AG04449 (cell line): ENCODE measurements around the gene SHISA9.

Experiments
- CTCF ChIA-PET: fragments of 350-600 bp; formaldehyde crosslinking; extraction: SDS; loops from one replicate; lab custom pipeline; 2021; ENCODE audit warnings: antibody characterized with exemption; lab: Yijun Ruan, JAX
- POLR2A ChIA-PET: fragments of 400-600, 350-600 bp; formaldehyde crosslinking; extraction: SDS; loops from one replicate; lab custom pipeline; 2020; ENCODE audit warnings: antibody characterized with exemption, inconsistent platforms; lab: Yijun Ruan, JAX
- DNase-seq: peaks from one replicate; pipeline ENCODE4 v3.0.0-alpha.2; 2010; ENCODE audit warnings: low read depth, low spot score
- H3K4me3 ChIP-seq: 2 replicates; pipeline ENCODE4 v1.5.1; 2011; ENCODE audit warnings: low read depth, mild to moderate bottlenecking, control low read depth, low read length
- CTCF ChIP-seq: IDR thresholded peaks from one replicate; pipeline ENCODE4 v1.5.1; 2011; ENCODE audit warnings: mild to moderate bottlenecking, moderate library complexity, low read length, control low read depth, inconsistent platforms; ENCODE audit not compliant: insufficient read depth; ENCODE audit errors: missing control alignments

The SHISA9 gene

GRCh38 chr16:13062219-13062618 lies 160.8 kb downstream of the SHISA9 start:
- ChIA-PET POLR2A (no interaction called here), CTCF (no interaction called here)
- no peak for DNase-seq
- H3K4me3 ChIP-seq: no peak overlapping the region
- TF ChIP-seq CTCF: no peak

- ChIA-PET CTCF (no interaction called here), POLR2A (no interaction called here)
- H3K4me3 ChIP-seq: no peak overlapping the region
- DNase-seq: no peak
- no peak for TF ChIP-seq CTCF
Observed at GRCh38 chr16:13063457-13063856, 162.1 kb downstream of the SHISA9 start.

- DNase-seq: no peak
- POLR2A ChIA-PET: no interaction called here
- H3K4me3 ChIP-seq: no peak overlapping the region
- CTCF ChIA-PET: no interaction called here
- TF ChIP-seq CTCF: no peak
Observed at GRCh38 chr16:13064821-13065220, 163.4 kb downstream of the SHISA9 start.

GRCh38 chr16:13067648-13068047 lies 166.2 kb downstream of the SHISA9 start:
- no peak overlapping the region for H3K4me3 ChIP-seq
- POLR2A ChIA-PET: no interaction called here
- no peak for TF ChIP-seq CTCF
- no peak for DNase-seq
- CTCF ChIA-PET: no interaction called here

GRCh38 chr16:13068912-13069583 lies 167.7 kb downstream of the SHISA9 start:
- ChIA-PET CTCF (no interaction called here), POLR2A (no interaction called here)
- TF ChIP-seq CTCF: no peak
- no peak overlapping the region for H3K4me3 ChIP-seq
- DNase-seq: no peak

- DNase-seq: no peak
- CTCF ChIA-PET: no interaction called here
- POLR2A ChIA-PET: no interaction called here
- no peak overlapping the region for H3K4me3 ChIP-seq
- TF ChIP-seq CTCF: no peak
Observed at GRCh38 chr16:13070268-13070667, 168.9 kb downstream of the SHISA9 start.
